HG02678 (cell line): Measurements from ENCODE around the gene COQ2.

ENCODE experiments used
- ATAC-seq: cut with Tn5 transposase; IDR thresholded peaks from one replicate; pipeline ENCODE4 v1.9.1; 2021; ENCODE audit warnings: mild to moderate bottlenecking, moderate library complexity; ENCODE audit not compliant: unreplicated experiment

The COQ2 gene

DNA sequence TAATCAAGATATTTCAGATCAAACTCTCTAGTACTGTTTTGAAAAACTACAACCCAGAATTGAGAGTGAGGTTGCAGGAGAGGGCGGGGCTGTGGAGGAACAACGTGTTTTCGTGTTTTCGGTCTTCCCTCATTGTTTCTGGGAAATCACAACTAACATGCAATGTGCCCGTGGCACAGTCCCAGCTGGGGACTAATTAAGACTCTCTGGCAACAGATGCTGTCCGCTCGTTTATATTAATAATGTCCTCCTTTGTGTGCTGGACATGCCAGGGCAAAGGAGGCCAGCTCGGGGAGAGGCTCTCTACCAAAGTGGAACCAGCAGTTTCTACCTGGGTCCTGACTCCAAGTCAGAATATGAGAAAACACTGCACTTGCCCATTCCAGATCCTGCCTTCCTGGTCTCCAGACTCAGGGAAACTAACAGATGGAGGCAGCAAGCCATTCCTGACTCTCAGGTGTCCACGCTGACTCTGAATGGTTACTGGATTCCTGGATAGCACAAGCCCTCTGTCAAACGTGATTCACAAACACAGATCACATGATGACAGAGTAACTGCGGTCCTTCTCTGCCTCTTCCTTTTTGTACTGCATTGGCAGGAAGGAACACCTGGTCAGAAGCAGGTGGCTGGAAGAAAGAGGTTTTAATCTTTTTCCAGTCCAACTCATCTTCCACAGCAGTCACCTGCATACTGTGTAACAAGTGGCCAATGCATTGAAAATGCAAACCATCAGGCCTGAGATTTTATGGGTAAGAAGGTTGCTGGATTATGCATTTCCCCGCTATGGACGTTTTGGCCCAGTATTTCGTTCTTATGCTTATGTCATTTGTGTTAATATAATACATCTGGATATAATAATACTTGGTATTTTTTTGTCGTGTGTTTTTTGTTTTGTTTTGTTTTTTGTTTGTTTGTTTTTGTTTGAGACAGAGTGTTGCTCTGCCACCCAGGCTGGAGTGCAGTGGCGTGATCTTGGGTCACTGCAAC is 65.0 kb downstream of the COQ2 start:
- ATAC-seq, result no peak

DNA sequence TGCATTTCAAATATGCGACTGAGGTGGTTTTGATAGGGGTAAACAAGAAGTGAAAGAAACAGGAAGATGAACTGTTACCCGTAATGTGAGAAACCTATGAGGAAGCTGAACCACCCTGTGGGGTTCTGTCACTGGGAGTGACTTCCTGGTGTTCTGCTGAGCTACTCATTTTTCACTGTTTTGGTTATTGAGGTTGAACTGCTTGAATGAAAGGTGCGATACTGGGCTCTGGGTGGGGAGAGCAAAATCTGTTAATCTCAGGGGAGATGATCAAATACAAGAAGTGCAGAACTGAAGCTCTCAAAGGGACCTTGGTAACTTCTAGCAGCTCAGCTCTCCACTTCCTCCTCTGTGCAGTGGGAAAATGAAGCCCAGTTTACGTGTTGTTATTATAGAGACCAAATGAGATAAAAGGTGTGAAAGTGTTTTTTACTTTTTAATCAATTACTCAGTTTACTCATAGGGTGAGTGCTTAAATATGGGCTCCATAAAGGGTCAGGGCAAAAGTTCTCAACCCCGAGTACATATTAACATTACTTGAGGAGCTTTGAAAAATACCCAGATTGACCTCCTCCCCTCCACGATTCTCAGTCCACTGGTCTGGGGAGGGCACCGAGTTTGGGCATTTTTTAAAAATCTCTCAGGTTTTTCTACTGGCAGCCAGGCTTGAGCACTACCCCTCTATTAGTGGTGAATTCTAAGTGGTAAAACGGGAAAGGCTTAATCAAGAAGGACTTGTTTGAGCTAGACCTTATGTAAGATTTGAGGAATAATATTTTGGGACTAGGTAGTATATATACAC is 66.7 kb downstream of the COQ2 start:
- peak; percentile 70 for ATAC-seq

DNA sequence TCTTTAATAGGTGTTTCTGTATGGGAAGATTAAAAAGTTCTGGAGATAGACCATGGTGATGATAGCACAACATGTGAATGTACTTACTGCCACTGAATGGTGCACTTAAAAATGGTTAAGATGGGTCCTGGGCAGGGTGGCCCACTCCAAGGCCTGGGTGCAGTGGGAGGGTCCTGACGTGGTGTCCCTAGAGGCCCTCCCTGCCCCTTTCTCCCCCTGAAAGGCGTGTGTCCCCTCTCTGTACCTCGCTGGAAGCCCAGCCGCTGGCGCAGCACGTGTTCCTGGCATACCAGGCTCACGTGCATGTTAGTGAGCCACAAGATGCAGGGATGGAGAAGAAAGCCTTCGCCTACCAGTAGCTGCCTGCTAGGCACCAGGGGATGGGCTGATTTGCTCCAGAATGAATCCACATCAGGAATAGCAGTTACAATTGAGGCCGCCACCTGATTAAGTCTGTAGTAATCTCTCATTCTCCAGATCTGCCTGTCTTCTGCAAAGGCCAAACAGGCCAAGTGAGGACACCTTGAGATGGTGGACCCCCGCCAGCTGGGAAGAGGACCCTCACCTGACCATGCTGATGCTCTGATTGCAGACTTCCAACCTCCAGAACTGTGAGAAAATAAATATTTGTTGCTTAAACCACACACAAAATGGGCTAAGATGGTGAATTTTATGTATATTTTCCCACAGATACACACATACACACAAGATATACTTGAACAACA is 67.5 kb downstream of the COQ2 start:
- ATAC-seq, result no peak

DNA sequence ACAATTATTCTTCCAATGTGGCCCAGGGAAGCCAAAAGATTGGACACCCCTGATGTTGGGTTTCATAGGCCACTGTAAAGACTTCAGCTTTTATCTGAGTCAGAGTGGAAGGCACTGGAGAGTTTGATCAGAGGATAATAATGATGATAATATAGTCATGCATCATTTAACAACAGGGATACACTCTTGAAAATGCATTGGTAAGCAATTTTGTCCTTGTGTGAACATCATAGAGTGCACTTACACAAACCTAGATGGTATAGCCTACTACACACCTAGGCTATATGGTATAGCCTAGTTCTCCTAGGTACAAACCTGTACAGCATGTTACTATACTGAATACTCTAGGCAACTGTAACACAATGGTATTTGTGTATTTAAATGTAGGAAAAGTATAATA is 70.5 kb downstream of the COQ2 start:
- no peak for ATAC-seq
